Astrocyte (in vitro differentiated cells and primary cell): ENCODE measurements around the gene RBX1.

Experiments used
- EZH2 ChIP-seq: IDR thresholded peaks from 2 replicates; pipeline ENCODE4 v1.6.1; 2012; ENCODE audit warnings: mild to moderate bottlenecking, low read length, inconsistent platforms; ENCODE audit not compliant: insufficient read depth
- TF ChIP-seq, protein P1 (sequence below): IDR thresholded peaks from 2 replicates; pipeline ENCODE4 v1.5.1; 2011; ENCODE audit warnings: low read depth, mild to moderate bottlenecking, inconsistent platforms, low read length, moderate library complexity; ENCODE audit not compliant: insufficient read depth

- TF ChIP-seq, protein P1, sequence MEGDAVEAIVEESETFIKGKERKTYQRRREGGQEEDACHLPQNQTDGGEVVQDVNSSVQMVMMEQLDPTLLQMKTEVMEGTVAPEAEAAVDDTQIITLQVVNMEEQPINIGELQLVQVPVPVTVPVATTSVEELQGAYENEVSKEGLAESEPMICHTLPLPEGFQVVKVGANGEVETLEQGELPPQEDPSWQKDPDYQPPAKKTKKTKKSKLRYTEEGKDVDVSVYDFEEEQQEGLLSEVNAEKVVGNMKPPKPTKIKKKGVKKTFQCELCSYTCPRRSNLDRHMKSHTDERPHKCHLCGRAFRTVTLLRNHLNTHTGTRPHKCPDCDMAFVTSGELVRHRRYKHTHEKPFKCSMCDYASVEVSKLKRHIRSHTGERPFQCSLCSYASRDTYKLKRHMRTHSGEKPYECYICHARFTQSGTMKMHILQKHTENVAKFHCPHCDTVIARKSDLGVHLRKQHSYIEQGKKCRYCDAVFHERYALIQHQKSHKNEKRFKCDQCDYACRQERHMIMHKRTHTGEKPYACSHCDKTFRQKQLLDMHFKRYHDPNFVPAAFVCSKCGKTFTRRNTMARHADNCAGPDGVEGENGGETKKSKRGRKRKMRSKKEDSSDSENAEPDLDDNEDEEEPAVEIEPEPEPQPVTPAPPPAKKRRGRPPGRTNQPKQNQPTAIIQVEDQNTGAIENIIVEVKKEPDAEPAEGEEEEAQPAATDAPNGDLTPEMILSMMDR, result no peak
- no peak for TF ChIP-seq EZH2
Observed at GRCh38 chr22:41022470-41023298, 71.5 kb downstream of the RBX1 start.
